T-helper 1 cell treated with Interleukin-12 subunit alpha and Interleukin-12 subunit beta and Interleukin-4 antibody, amounts not matched to agents 30 ng/mL and 1 ng/mL, for 36 hours (primary cell): ENCODE measurements around the gene ISOC1. TPM values are rescaled to one million over a fixed set of nuclear protein-coding genes. Genes with fewer than 3 reads are reported as not detected.

Experiments
- intact Hi-C: fragments of 100-400 bp; cut with micrococcal nuclease; formaldehyde crosslinking; loops from one replicate; pipeline ENCODE4 v1.15.1; 2024
- total RNA-seq: library from RNA; stranded (reverse); gene quantifications from 2 replicates; pipeline ENCODE4 v1.2.3, GENCODE V29; 2022

Gene ISOC1
- total RNA-seq, 1 donor from 2014 or later, result 20.2 TPM

DNA sequence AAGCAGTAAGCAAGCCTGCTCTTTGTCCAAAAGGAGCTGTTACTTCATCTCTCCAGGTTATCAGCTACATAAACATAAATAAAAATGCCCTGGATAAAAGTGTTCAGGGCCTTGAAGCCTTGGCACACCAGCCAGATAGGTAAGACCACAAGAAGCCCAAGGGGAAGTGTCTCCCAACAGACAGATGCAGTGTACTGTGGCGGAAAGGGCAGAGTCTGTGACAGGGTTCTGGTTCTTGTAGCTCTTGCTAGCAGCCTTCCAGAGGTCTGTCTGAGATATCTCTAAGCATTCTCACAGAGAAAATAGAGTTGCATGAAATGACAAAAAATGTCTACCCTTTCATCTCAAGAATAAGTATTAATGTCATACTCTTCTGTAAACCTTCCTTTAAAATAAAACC lies 30.1 kb downstream of the ISOC1 start:
- intact Hi-C loops, result loop anchor here (5.0 kb wide), 1 partner anchor 912 kb away; no protein-coding TSS in a partner anchor

DNA sequence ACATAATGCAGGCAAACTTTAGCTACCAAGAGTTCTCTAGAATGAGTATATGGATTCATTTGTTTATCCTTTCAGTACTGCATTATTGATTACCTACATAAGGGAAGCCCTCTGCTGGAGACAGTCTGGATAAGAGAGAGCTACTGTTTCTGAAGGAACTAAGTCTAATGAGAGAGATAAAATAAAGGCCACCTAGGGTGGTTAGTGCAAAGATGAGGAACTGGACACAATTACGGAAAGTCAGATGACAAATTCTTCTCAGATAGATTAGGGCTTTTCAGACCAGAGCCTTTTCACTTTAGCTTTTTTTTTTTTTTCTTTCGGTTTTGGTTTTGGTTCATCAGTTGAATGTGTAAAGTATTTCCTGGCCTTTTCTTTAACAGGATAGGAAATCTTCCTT lies 31.3 kb downstream of the ISOC1 start:
- intact Hi-C loops, result loop anchor here (1.0 to 5.0 kb wide), 3 partner anchors 32 to 914 kb away; partner anchors contain the start of gene ISOC1

DNA sequence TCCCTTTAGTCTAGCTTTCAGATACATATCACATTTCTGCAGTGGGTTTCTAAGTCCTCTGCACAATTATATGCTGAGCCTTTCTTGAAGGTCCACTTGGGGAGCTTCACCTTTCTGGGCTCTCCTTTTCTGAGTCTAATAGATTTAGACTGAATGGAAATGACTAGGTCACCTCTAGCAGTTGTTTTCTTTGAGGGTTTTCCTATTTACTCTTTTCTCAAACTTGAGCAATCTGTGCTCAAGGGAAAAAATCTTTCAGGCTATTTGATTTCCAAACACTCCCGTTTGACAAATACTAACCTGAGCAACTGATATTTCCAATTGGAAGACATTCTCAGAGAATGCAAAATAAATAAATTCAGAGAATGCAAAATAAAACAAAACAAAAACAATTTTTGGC lies 39.0 kb downstream of the ISOC1 start:
- intact Hi-C loops, result no loop called here

- intact Hi-C loops, result loop anchor here (1.0 kb wide), 1 partner anchor 230 kb away; no protein-coding TSS in a partner anchor
Measured at GRCh38 chr5:129135633-129136032, 41.1 kb downstream of the ISOC1 start.

GRCh38 chr5:129137637-129138036 lies 43.1 kb downstream of the ISOC1 start:
- intact Hi-C loops, result no loop called here

DNA sequence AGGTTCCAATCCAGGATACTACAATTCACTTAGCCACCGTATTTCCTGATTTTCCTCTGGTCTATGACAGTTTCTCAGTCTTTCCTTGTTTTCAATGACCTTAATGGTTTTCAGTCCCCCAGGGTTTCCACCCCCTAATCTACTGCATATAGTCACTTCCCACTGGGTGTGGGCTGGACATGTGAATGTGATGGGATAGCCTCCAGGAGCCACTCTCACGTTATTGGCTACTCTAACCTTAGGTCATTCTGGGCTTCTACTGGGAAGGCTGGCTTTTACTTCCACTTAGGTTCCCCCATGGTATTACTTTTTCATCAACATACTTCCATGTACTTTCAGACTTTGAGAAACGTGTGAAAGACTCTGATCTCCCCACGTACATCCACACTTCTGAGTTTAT lies 46.5 kb downstream of the ISOC1 start:
- intact Hi-C loops, result no loop called here

GRCh38 chr5:129141696-129142095 lies 47.1 kb downstream of the ISOC1 start:
- intact Hi-C loops, result no loop called here

- intact Hi-C loops, result no loop called here
Measured at GRCh38 chr5:129155876-129156275, 61.3 kb downstream of the ISOC1 start.

GRCh38 chr5:129161830-129162229 lies 67.3 kb downstream of the ISOC1 start:
- intact Hi-C loops, result no loop called here

Other genes starting within 250 kb of the ISOC1 start
- not detected in 2 replicates for gene SLC27A6, start 129.3 kb upstream of the ISOC1 start, total RNA-seq